Stimulated activated CD8-positive, alpha-beta memory T cell treated with anti-CD3 and anti-CD28 coated beads, Interleukin-15, amount 100 ng/mL, for 24 hours (primary cell): ENCODE data around the gene PSMD14.
"Not testable (repeated sequence)": the region's sequence is repeated elsewhere in the genome, so short reads cannot be mapped to it uniquely, and the experiment has no call there.

Source experiments
- DNase-seq: peaks from one replicate; pipeline ENCODE4 v3.0.0-alpha.2; 2020; ENCODE audit warnings: low read depth

PSMD14 gene

GRCh38 chr2:161337247-161337646 lies 29.0 kb downstream of the PSMD14 start:
- DNase-seq: no peak

GRCh38 chr2:161339532-161339931 lies 31.3 kb downstream of the PSMD14 start:
- not testable (repeated sequence) for DNase-seq

- DNase-seq: not testable (repeated sequence)
Measured at GRCh38 chr2:161340930-161341413, 32.7 kb downstream of the PSMD14 start.

GRCh38 chr2:161343235-161343634 lies 35.0 kb downstream of the PSMD14 start:
- DNase-seq: no peak

- no peak for DNase-seq
Measured at GRCh38 chr2:161344692-161345091, 36.5 kb downstream of the PSMD14 start.

GRCh38 chr2:161351678-161352077 lies 43.5 kb downstream of the PSMD14 start:
- no peak for DNase-seq

GRCh38 chr2:161352719-161353118 lies 44.5 kb downstream of the PSMD14 start:
- no peak for DNase-seq

- no peak for DNase-seq
Measured at GRCh38 chr2:161353543-161353942, 45.3 kb downstream of the PSMD14 start.

- DNase-seq: no peak
Measured at GRCh38 chr2:161354106-161354505, 45.9 kb downstream of the PSMD14 start.

- DNase-seq: no peak
Measured at GRCh38 chr2:161355106-161355505, 46.9 kb downstream of the PSMD14 start.

- no peak for DNase-seq
Measured at GRCh38 chr2:161355983-161356382, 47.8 kb downstream of the PSMD14 start.

- no peak for DNase-seq
Measured at GRCh38 chr2:161357097-161357496, 48.9 kb downstream of the PSMD14 start.

GRCh38 chr2:161358838-161359237 lies 50.6 kb downstream of the PSMD14 start:
- no peak for DNase-seq

GRCh38 chr2:161360095-161360654 lies 52.0 kb downstream of the PSMD14 start:
- DNase-seq: not testable (repeated sequence)

- DNase-seq: no peak
Measured at GRCh38 chr2:161362568-161363166, 54.4 kb downstream of the PSMD14 start.

GRCh38 chr2:161367675-161368074 lies 59.5 kb downstream of the PSMD14 start:
- no peak for DNase-seq

- DNase-seq: no peak
Measured at GRCh38 chr2:161369311-161369710, 61.1 kb downstream of the PSMD14 start.

GRCh38 chr2:161370981-161371380 lies 62.8 kb downstream of the PSMD14 start:
- no peak for DNase-seq

- DNase-seq: no peak
Measured at GRCh38 chr2:161371869-161372268, 63.6 kb downstream of the PSMD14 start.

GRCh38 chr2:161373942-161374341 lies 65.7 kb downstream of the PSMD14 start:
- DNase-seq: no peak

GRCh38 chr2:161374446-161374845 lies 66.2 kb downstream of the PSMD14 start:
- no peak for DNase-seq

GRCh38 chr2:161379740-161380139 lies 71.5 kb downstream of the PSMD14 start:
- no peak for DNase-seq

- no peak for DNase-seq
Measured at GRCh38 chr2:161381546-161381945, 73.3 kb downstream of the PSMD14 start.

- no peak for DNase-seq
Measured at GRCh38 chr2:161382747-161383146, 74.5 kb downstream of the PSMD14 start.
